Thoracic aorta (tissue), 2 donors: ENCODE data around the gene PFN4. TPM values are rescaled to one million over a fixed set of nuclear protein-coding genes. Genes with fewer than 3 reads are reported as not detected.

Experiments used
- ATAC-seq: fragments of 150-250 bp; one replicate; pipeline ENCODE4 v1.8.0; 2017; ENCODE audit warnings: low read depth; ENCODE audit not compliant: insufficient number of reproducible peaks, low FRiP score
- DNase-seq: peaks from one replicate; pipeline ENCODE4 v3.0.0-alpha.2; 2020; ENCODE audit warnings: low spot score
- H3K27ac ChIP-seq, 2 donors: fragments of 200-600 bp; sonication (generic); 1 replicate in 1 of 2; 2 replicates in 1 of 2; pipeline ENCODE4 v1.5.1; 2016; ENCODE audit warnings: mild to moderate bottlenecking in 2 of 2, moderate library complexity in 2 of 2
- H3K27me3 ChIP-seq: fragments of 200-600 bp; sonication (generic); replicated peaks from 2 replicates; pipeline ENCODE4 v1.6.0; 2016; ENCODE audit warnings: mild to moderate bottlenecking; ENCODE audit not compliant: insufficient read depth
- H3K36me3 ChIP-seq: fragments of 200-600 bp; sonication (generic); one replicate; pipeline ENCODE4 v1.5.1; 2016
- H3K4me1 ChIP-seq, 2 donors: fragments of 200-600 bp; sonication (generic); 1 replicate in 1 of 2; 2 replicates in 1 of 2; pipeline versions ENCODE4 v1.5.1 to v1.6.0; 2016; ENCODE audit warnings: low read depth in 2 of 2, mild to moderate bottlenecking in 1 of 2; ENCODE audit not compliant: control insufficient read depth in 1 of 2
- H3K4me3 ChIP-seq: fragments of 200-600 bp; sonication (generic); 2 replicates; pipeline ENCODE4 v1.5.1; 2016; ENCODE audit warnings: mild to moderate bottlenecking
- H3K9me3 ChIP-seq: fragments of 200-600 bp; sonication (generic); 2 replicates; pipeline ENCODE4 v1.5.1; 2016
- CTCF ChIP-seq: fragments of 200-600 bp; sonication (generic); IDR thresholded peaks from one replicate; pipeline ENCODE4 v1.5.1; 2019; ENCODE audit warnings: antibody characterized with exemption
- total RNA-seq, 2 donors: library from RNA; depleted of rRNA; stranded (reverse); fragments of >200 nt; gene quantifications; one replicate each; pipeline versions ENCODE4 v1.1.0 to v1.2.3, GENCODE V29; 2016

The PFN4 gene
- 1 to 10 TPM in 1 of 2 donors, not detected in 1; 1.9 TPM for total RNA-seq

GRCh38 chr2:24123195-24123921 is at the start of gene PFN4, which contains the start of gene FAM228B:
TSS of gene PFN4 (minus strand) at chr2:24123334. CDS start at chr2:24122535, 799 bp downstream.
TSS of gene FAM228B (plus strand) at chr2:24123469. CDS start at chr2:24124362, 893 bp downstream.
- Histone ChIP-seq H3K36me3 (no peaks in the 10 kb centered on the region), H3K9me3 (no peaks in the 10 kb centered on the region), H3K4me3 (peak within 1 kb of the TSS; percentile 96), H3K27me3 (no peaks in the 10 kb centered on the region), H3K4me1 (peaks cover 11 to 32% of the 10 kb centered on the region in 2 donors), H3K27ac (peak within 1 kb of the TSS; percentile 79 to 89)
- no peak for TF ChIP-seq CTCF
- ATAC-seq (peak; percentile 85), DNase-seq (peak; percentile 55)

GRCh38 chr2:24169023-24169422 is 45.9 kb upstream of the PFN4 start:
- TF ChIP-seq CTCF, result no peak

GRCh38 chr2:24164416-24164973 is 41.4 kb upstream of the PFN4 start:
- TF ChIP-seq CTCF, result peak; percentile 41
- Histone ChIP-seq H3K36me3 (peaks cover 6% of the 10 kb centered on the region), H3K27ac (no peak overlapping the region), H3K9me3 (no peaks in the 10 kb centered on the region), H3K4me1 (no peaks in the 10 kb centered on the region), H3K27me3 (no peaks in the 10 kb centered on the region), H3K4me3 (no peak overlapping the region)
- DNase-seq (no peak), ATAC-seq (no peak)

More at GRCh38 chr2:24169023-24169422, 45.9 kb upstream of the PFN4 start:
- Histone ChIP-seq H3K27me3 (no peaks in the 10 kb centered on the region), H3K27ac (no peak overlapping the region), H3K36me3 (no peaks in the 10 kb centered on the region), H3K9me3 (no peaks in the 10 kb centered on the region), H3K4me3 (no peak overlapping the region), H3K4me1 (no peaks in the 10 kb centered on the region)
- no peak for ATAC-seq
- no peak for DNase-seq

- no peak overlapping the region for H3K4me3 ChIP-seq
- no peak for ATAC-seq
- peaks cover 6% of the 10 kb centered on the region for H3K36me3 ChIP-seq
- H3K9me3 ChIP-seq, result no peaks in the 10 kb centered on the region
- no peaks in the 10 kb centered on the region for H3K27me3 ChIP-seq
- no peak for TF ChIP-seq CTCF
- H3K27ac ChIP-seq, result no peak overlapping the region
- H3K4me1 ChIP-seq, result no peaks in the 10 kb centered on the region
- no peak for DNase-seq
Observed at GRCh38 chr2:24163601-24164000, 40.5 kb upstream of the PFN4 start.

- Histone ChIP-seq H3K27ac (no peak overlapping the region), H3K9me3 (no peaks in the 10 kb centered on the region), H3K27me3 (no peaks in the 10 kb centered on the region), H3K4me1 (no peaks in the 10 kb centered on the region), H3K36me3 (peaks cover 6% of the 10 kb centered on the region), H3K4me3 (no peak overlapping the region)
- TF ChIP-seq CTCF, result no peak
- DNase-seq, result no peak
- no peak for ATAC-seq
Observed at GRCh38 chr2:24163186-24163585, 40.1 kb upstream of the PFN4 start.
